ENCODE data around the gene ETV3L. TPM values are rescaled to one million over a fixed set of nuclear protein-coding genes. Genes with fewer than 3 reads are reported as not detected.

The ETV3L gene
- total and polyA plus RNA-seq, 5 donors = not detected

GRCh38 chr1:157091186-157091585, 8.4 kb downstream of the ETV3L start:
- no peak for DNase-seq
- intact Hi-C loops (cut with DNase I) = loop anchor here in 2 of 4 donors (2.0 kb wide), 2 partner anchors 64 to 66 kb away; no protein-coding TSS in a partner anchor

GRCh38 chr1:157090771-157091170, 8.8 kb downstream of the ETV3L start:
- no peak overlapping the region for H3K27ac ChIP-seq (ENCODE audit: low read length)
- WGBS = 62% methylated on average over 3 of the region's 3 CpGs
- no peaks in the 10 kb centered on the region for H3K4me1 ChIP-seq (ENCODE audit: control insufficient read depth, insufficient read depth, low read length)
- no peak for DNase-seq
- intact Hi-C loops (cut with DNase I) = loop anchor here in 3 of 4 donors (1.0 to 2.0 kb wide), 3 partner anchors 64 to 66 kb away; no protein-coding TSS in a partner anchor
- no peaks in the 10 kb centered on the region for H3K27me3 ChIP-seq (ENCODE audit: control insufficient read depth, insufficient read depth)
- H3K9me3 ChIP-seq (ENCODE audit: control insufficient read depth, low read length) = no peaks in the 10 kb centered on the region
- ATAC-seq = no peak
- H3K4me3 ChIP-seq (ENCODE audit: low read length) = no peak overlapping the region

More at GRCh38 chr1:157091186-157091585, 8.4 kb downstream of the ETV3L start:
- WGBS = 93% methylated on average over 4 of the region's 4 CpGs
- ATAC-seq = no peak
- no peak overlapping the region for H3K4me3 ChIP-seq (ENCODE audit: low read length)
- H3K27ac ChIP-seq (ENCODE audit: low read length) = no peak overlapping the region
- H3K4me1 ChIP-seq (ENCODE audit: control insufficient read depth, insufficient read depth, low read length) = no peaks in the 10 kb centered on the region
- H3K9me3 ChIP-seq (ENCODE audit: control insufficient read depth, low read length) = no peaks in the 10 kb centered on the region
- no peaks in the 10 kb centered on the region for H3K27me3 ChIP-seq (ENCODE audit: control insufficient read depth, insufficient read depth)

GRCh38 chr1:157090196-157090647, 9.4 kb downstream of the ETV3L start:
- Histone ChIP-seq H3K27me3 (ENCODE audit: control insufficient read depth, insufficient read depth) (no peaks in the 10 kb centered on the region), H3K4me3 (ENCODE audit: low read length) (no peak overlapping the region), H3K27ac (ENCODE audit: low read length) (no peak overlapping the region), H3K9me3 (ENCODE audit: control insufficient read depth, low read length) (no peaks in the 10 kb centered on the region), H3K4me1 (ENCODE audit: control insufficient read depth, insufficient read depth, low read length) (no peaks in the 10 kb centered on the region)
- intact Hi-C loops (cut with DNase I) = loop anchor here in 3 of 4 donors (1.0 to 2.0 kb wide), 3 partner anchors 65 to 67 kb away; no protein-coding TSS in a partner anchor
- WGBS = 14% methylated on average over 10 of the region's 10 CpGs
- ATAC-seq (peak; percentile 81 to 90), DNase-seq (peak; percentile 87 to 95 (median 94))

GRCh38 chr1:157089789-157090188, 9.8 kb downstream of the ETV3L start:
- Histone ChIP-seq H3K4me3 (ENCODE audit: low read length) (no peak overlapping the region), H3K27me3 (ENCODE audit: control insufficient read depth, insufficient read depth) (no peaks in the 10 kb centered on the region), H3K9me3 (ENCODE audit: control insufficient read depth, low read length) (no peaks in the 10 kb centered on the region), H3K27ac (ENCODE audit: low read length) (no peak overlapping the region), H3K4me1 (ENCODE audit: control insufficient read depth, insufficient read depth, low read length) (no peaks in the 10 kb centered on the region)
- intact Hi-C loops (cut with DNase I) = loop anchor here (1.0 to 2.0 kb wide), 3 partner anchors 65 to 67 kb away; no protein-coding TSS in a partner anchor
- DNase-seq = no peak
- WGBS = 81% methylated on average over 9 of the region's 9 CpGs
- ATAC-seq = peak; percentile 7 to 17

- no peaks in the 10 kb centered on the region for H3K27me3 ChIP-seq (ENCODE audit: control insufficient read depth, insufficient read depth)
- ATAC-seq (no peak), DNase-seq (no peak)
- intact Hi-C loops (cut with DNase I) = loop anchor here in 1 of 4 donors (2.0 kb wide), 1 partner anchor 68 kb away; no protein-coding TSS in a partner anchor
- H3K27ac ChIP-seq (ENCODE audit: low read length) = no peak overlapping the region
- no peaks in the 10 kb centered on the region for H3K4me1 ChIP-seq (ENCODE audit: control insufficient read depth, insufficient read depth, low read length)
- H3K9me3 ChIP-seq (ENCODE audit: control insufficient read depth, low read length) = no peaks in the 10 kb centered on the region
- H3K4me3 ChIP-seq (ENCODE audit: low read length) = no peak overlapping the region
Observed at GRCh38 chr1:157088607-157089006, 11.0 kb downstream of the ETV3L start.

GRCh38 chr1:157087030-157087429, 12.6 kb downstream of the ETV3L start:
- no peaks in the 10 kb centered on the region for H3K4me1 ChIP-seq (ENCODE audit: control insufficient read depth, insufficient read depth, low read length)
- H3K4me3 ChIP-seq (ENCODE audit: low read length) = no peak overlapping the region
- ATAC-seq (no peak), DNase-seq (no peak)
- no peaks in the 10 kb centered on the region for H3K9me3 ChIP-seq (ENCODE audit: control insufficient read depth, low read length)
- 87% methylated on average over 5 of the region's 5 CpGs for WGBS
- intact Hi-C loops (cut with DNase I) = no loop called here
- no peak overlapping the region for H3K27ac ChIP-seq (ENCODE audit: low read length)
- H3K27me3 ChIP-seq (ENCODE audit: control insufficient read depth, insufficient read depth) = no peaks in the 10 kb centered on the region

GRCh38 chr1:157086299-157086698, 13.3 kb downstream of the ETV3L start:
- DNase-seq = no peak
- Histone ChIP-seq H3K27me3 (ENCODE audit: control insufficient read depth, insufficient read depth) (no peaks in the 10 kb centered on the region), H3K9me3 (ENCODE audit: control insufficient read depth, low read length) (no peaks in the 10 kb centered on the region), H3K4me1 (ENCODE audit: control insufficient read depth, insufficient read depth, low read length) (no peaks in the 10 kb centered on the region), H3K4me3 (ENCODE audit: low read length) (no peak overlapping the region), H3K27ac (ENCODE audit: low read length) (no peak overlapping the region)
- 81% methylated on average over 6 of the region's 6 CpGs for WGBS
- intact Hi-C loops (cut with DNase I) = no loop called here
- ATAC-seq = no peak

GRCh38 chr1:157085421-157085820, 14.2 kb downstream of the ETV3L start:
- Histone ChIP-seq H3K4me3 (ENCODE audit: low read length) (no peak overlapping the region), H3K4me1 (ENCODE audit: control insufficient read depth, insufficient read depth, low read length) (no peaks in the 10 kb centered on the region), H3K9me3 (ENCODE audit: control insufficient read depth, low read length) (no peaks in the 10 kb centered on the region), H3K27me3 (ENCODE audit: control insufficient read depth, insufficient read depth) (no peaks in the 10 kb centered on the region), H3K27ac (ENCODE audit: low read length) (no peak overlapping the region)
- ATAC-seq (no peak), DNase-seq (no peak)
- 84% methylated on average over 5 of the region's 5 CpGs for WGBS
- intact Hi-C loops (cut with DNase I) = no loop called here

GRCh38 chr1:157084720-157085119, 14.9 kb downstream of the ETV3L start:
- H3K27ac ChIP-seq (ENCODE audit: low read length) = no peak overlapping the region
- ATAC-seq = no peak
- 80% methylated on average over 5 of the region's 5 CpGs for WGBS
- H3K4me1 ChIP-seq (ENCODE audit: control insufficient read depth, insufficient read depth, low read length) = no peaks in the 10 kb centered on the region
- H3K27me3 ChIP-seq (ENCODE audit: control insufficient read depth, insufficient read depth) = no peaks in the 10 kb centered on the region
- H3K9me3 ChIP-seq (ENCODE audit: control insufficient read depth, low read length) = no peaks in the 10 kb centered on the region
- H3K4me3 ChIP-seq (ENCODE audit: low read length) = no peak overlapping the region
- intact Hi-C loops (cut with DNase I) = no loop called here
- no peak for DNase-seq

- no peak for ATAC-seq
- Histone ChIP-seq H3K4me1 (ENCODE audit: control insufficient read depth, insufficient read depth, low read length) (no peaks in the 10 kb centered on the region), H3K27me3 (ENCODE audit: control insufficient read depth, insufficient read depth) (no peaks in the 10 kb centered on the region), H3K4me3 (ENCODE audit: low read length) (no peak overlapping the region), H3K27ac (ENCODE audit: low read length) (no peak overlapping the region), H3K9me3 (ENCODE audit: control insufficient read depth, low read length) (no peaks in the 10 kb centered on the region)
- DNase-seq = no peak
- intact Hi-C loops (cut with DNase I) = no loop called here
- WGBS = 58% methylated on average over 5 of the region's 5 CpGs
Observed at GRCh38 chr1:157081707-157082106, 17.9 kb downstream of the ETV3L start.

GRCh38 chr1:157080714-157081113, 18.9 kb downstream of the ETV3L start:
- DNase-seq (no peak), ATAC-seq (no peak)
- Histone ChIP-seq H3K27me3 (ENCODE audit: control insufficient read depth, insufficient read depth) (no peaks in the 10 kb centered on the region), H3K9me3 (ENCODE audit: control insufficient read depth, low read length) (no peaks in the 10 kb centered on the region), H3K4me1 (ENCODE audit: control insufficient read depth, insufficient read depth, low read length) (no peaks in the 10 kb centered on the region), H3K27ac (ENCODE audit: low read length) (no peak overlapping the region), H3K4me3 (ENCODE audit: low read length) (no peak overlapping the region)
- intact Hi-C loops (cut with DNase I) = no loop called here
- WGBS = 78% methylated on average over 10 of the region's 10 CpGs

GRCh38 chr1:157077394-157077793, 22.2 kb downstream of the ETV3L start:
- WGBS = 97% methylated on average over 1 of the region's 1 CpG
- Histone ChIP-seq H3K27me3 (ENCODE audit: control insufficient read depth, insufficient read depth) (no peaks in the 10 kb centered on the region), H3K4me1 (ENCODE audit: control insufficient read depth, insufficient read depth, low read length) (no peaks in the 10 kb centered on the region), H3K9me3 (ENCODE audit: control insufficient read depth, low read length) (no peaks in the 10 kb centered on the region), H3K4me3 (ENCODE audit: low read length) (no peak overlapping the region), H3K27ac (ENCODE audit: low read length) (no peak overlapping the region)
- ATAC-seq (no peak), DNase-seq (no peak)
- intact Hi-C loops (cut with DNase I) = loop anchor here in 1 of 4 donors (10.0 kb wide), 1 partner anchor 103 kb away; no protein-coding TSS in a partner anchor

Data from right cardiac atrium (tissue), 5 donors.